NCI-H510A (cell line): Measurements from ENCODE around the gene VTA1.
A peak's percentile ranks its signal among the peaks of the same experiment; 100 is the strongest.
"Not testable (repeated sequence)": the region's sequence is repeated elsewhere in the genome, so short reads cannot be mapped to it uniquely, and the experiment has no call there.

ENCODE experiments used
- DNase-seq: peaks from one replicate; lab custom pipeline; 2025; lab: John Stamatoyannopoulos, UW

The VTA1 gene

DNA sequence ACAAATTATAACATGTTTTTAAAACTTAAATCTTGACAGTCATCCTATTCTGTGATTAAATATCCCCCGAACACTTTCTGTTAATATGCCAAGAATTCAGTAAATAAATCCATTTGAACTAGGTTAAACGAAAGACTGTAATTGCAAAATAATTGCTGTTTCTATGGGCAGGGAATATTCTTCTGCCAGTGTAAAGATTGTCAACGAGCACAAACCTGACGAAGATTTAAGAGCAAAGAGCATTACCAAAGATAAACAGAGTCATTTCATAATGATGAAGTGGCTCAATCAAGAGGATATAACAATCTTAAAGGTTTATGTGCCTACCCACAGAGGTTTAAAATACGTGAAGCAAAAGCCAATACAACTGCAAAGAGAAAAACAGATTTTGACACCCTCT is 78.5 kb downstream of the VTA1 start:
- DNase-seq: no peak

DNA sequence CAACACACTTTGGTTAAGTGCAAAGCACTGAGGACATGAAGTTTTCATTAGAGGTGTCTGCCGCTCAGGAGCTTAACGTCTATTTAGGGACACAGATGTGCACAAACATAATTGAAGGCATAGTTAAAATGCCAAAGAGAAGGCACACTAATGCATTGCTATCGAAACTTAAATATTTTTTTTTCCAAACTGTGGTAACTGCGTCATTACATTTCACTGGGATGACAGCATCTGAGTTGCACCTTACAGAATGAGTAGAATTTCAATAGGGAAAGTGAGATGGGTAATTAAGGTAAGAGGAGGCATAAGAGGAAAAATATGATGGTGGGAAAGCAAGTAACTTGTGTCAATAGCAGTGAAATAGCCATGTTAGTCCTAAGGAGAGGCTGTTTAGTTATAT is 79.7 kb downstream of the VTA1 start:
- DNase-seq: no peak

DNA sequence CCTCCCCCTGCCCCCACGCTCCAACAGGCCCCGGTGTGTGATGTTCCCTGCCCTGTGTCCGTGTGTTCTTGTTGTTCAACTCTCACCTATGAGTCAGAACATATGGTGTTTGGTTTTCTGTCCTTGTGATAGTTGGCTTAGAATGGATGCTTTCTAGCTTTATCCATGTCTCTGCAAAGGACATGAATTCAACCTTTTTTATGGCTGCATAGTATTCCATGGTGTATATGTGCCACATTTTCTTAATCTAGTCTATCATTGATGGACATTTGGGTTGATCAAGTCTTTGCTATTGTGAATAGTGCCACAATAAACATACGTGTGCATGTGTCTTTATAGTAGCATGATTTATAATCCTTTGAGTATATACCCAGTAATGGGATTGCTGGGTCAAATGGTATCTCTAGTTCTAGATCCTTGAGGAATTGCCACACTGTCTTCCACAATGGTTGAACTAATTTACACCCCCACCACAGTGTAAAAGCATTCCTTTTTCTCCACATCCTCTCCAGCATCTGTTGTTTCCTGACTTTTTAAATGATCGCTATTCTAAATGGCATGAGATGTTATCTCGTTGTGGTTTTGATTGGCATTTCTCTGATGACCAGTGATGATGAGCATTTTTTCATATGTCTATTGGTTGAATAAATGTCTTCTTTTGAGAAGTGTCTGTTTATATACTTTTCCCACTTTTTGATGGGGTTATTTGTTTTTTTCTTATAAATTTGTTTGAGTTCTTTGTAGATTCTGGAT is 82.6 kb downstream of the VTA1 start:
- not testable (repeated sequence) for DNase-seq

DNA sequence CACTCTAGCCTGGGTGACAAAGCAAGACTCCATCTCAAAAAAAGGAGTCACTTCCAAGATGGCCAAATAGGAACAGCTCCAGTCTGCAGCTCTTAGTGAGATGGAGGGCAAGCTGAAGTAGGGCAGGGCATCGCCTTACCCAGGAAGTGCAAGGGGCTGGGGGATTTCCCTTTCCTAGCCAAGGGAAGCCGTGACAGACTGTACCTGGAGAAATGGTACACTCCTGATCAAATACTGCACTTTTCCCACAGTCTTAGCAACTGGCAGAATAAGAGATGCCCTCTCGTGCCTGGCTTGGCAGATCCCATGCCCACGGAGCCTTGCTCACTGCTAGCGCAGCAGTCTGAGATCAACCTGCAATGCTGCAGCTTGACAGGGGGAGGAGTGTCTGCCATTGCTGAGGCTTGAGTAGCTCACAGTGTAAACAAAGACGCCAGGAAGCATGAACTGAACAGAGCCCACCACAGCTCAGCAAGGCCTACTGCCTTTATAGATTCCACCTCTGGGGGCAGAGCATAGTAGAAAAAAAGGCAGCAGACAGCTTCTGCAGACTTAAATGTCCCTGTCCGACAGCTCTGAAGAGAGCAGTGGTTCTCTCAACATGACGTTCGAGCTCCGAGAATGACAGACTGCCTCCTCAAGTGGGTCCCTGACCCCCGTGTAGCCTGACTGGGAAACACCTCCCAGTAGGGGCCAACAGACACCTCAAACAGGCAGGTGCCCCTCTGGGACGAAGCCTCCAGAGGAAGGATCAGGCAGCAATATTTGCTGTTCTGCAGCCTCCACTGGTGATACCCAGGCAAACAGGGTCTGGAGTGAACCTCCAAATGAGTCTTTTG is 85.4 kb downstream of the VTA1 start:
- peak; percentile 18 for DNase-seq

DNA sequence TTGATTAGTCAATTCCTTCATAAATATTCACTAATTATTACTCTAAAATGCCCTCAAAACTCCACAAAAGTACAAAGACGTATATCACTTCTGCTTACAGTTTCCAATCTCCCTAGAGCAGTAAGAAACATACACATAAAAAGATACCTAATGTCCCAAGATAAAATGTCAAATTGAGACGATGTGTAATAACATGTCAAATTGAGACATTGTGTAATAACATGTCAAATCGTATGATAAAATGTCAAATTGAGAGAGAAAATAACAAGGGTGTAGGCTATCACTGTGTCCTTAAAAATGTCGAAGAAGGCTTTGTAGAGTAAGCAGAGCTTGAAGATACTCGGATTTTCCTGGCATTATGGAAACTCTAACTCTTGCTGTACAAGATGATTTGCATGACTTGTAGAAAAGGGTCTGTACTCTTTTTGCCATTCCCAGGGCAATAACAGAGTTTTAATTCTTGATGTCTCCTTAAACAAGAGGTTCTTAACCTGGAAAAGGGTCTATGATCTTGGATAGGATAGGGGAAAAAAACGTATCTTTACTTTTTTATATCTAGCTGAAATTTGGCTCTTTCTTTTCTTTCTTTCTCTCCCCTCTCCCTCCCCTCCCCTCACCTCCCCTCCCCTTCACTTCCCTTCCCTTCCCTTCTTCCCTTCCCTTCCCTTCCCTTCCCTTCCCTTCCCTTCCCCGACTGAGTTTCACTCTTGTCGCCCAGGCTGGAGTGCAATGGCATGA is 87.1 kb downstream of the VTA1 start:
- no peak for DNase-seq

DNA sequence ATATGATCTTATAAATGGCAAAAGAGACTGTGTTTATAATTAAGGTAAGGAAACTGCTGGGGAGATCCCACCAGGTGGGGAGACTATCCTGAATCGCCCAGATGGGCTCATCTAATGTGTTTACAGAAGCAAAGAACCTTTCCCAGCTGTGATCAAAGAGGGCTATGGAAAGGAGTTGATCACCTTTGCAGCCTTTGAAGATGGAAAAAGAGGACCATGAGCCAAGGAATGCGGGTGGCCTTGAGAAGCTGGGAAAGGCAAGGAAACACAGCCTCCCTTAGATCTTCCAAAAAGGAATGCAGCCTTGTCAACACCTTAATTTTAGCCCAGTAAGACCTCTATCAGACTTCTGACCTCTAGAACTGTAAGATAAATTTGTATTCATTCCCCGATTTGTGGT is 88.2 kb downstream of the VTA1 start:
- no peak for DNase-seq

DNA sequence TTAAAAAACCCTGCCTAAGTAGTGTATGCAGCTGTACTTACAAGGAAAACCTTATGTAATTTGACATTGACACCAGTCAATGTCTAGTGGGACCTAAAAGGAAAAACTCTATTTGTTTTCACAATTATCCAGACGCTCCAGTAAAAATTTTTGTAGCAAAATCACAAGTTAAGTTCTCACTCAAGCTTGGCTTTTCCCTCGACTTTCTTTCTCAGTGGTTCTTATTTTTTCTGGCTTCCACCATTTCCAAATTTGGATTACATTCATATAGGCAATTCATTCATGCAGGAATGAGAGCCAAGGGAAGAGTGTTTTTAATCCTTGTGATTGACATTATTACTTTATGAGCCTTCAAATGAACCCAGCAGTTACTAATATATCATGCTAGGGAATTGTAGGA is 88.7 kb downstream of the VTA1 start:
- no peak for DNase-seq

DNA sequence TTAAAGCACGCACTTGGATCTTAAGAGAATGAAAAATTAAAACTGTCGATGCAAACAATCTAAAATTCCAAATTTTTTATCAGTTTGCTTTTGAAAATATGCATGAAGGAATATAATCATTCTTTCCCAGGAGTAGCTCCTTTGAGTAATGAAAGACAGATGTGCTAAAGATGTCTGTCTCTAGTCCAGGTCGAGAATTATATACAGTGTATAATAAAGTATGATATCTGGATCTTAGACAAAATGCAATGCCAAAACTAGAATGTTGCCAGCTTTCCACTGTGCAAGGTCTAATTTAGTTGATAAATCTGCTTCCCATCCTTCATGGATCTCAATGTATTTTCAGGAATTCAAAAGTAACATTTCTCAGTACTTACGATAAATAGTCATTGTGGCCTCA is 89.6 kb downstream of the VTA1 start:
- no peak for DNase-seq

DNA sequence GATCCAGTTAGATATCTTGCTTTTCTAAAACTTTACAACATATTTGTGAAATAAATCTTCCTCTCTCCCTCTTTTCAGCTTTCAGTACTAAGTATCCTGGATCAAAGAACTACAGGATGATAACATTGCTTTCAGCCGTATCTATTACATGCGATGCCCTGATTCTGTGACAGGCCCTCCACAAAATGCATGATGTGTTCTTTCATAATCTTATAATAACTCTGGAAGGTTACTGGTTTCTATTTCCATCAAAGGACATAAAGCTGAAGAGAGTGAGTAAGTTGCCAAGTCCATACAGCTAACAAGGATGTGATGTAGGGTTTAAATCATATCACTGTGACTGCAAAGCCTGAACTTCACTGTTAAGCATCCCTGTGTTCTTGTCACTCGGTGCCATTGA is 91.8 kb downstream of the VTA1 start:
- DNase-seq: no peak

DNA sequence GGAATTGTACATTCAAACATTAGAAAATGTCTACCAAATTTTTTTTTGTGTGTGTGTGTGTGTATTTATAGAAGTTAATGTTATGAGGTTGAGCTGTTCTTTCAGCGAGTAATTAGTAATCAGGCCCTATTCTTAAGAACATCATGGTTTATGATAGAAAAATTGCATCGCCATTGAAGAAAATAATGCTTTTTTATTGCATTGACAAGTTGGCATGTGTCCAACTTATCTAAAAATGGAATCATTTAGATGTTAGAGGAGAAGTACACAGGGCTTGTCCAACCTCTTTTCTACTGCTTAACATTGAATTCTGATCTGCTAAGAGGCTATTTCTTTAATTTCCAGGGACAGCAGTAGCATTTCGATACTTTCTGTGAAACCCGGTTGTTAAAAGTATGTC is 93.1 kb downstream of the VTA1 start:
- DNase-seq: no peak

DNA sequence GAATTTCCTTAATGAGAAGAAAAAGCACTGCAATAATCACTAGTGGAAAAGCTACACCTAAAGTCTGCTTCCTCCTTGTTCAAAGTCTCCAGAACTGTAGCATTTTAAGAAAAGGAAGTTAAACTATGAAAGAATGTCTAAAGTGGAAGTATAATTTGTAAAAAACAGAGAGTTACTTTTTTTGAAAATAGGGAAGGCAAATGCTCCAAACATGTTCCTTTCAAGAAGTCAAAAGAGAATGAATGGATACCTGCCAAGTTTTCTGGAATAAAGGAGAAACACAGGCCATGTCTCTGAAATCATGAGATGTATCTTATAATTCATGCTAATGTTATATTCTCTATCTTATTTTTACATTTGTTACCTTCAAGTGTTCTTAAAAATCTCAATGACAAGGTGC is 94.0 kb downstream of the VTA1 start:
- DNase-seq: no peak

DNA sequence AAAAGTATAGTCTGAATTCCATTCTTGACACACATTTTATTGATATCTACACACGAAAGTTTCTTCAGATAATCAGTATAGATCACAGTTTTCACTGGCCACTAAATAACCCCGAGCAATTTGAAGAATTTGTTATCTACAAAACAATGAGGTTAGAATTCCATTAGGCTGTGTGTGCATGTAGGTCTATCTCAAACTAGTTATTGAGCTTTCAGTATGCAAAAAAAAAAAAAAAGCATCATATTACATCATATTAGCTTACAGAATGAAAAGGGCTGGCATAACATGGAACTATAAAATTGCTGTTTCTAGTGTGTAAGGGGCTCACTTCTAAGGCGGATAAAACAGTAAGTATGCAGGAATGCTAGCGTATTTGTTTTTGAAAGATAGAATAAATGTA is 95.2 kb downstream of the VTA1 start:
- DNase-seq: no peak

DNA sequence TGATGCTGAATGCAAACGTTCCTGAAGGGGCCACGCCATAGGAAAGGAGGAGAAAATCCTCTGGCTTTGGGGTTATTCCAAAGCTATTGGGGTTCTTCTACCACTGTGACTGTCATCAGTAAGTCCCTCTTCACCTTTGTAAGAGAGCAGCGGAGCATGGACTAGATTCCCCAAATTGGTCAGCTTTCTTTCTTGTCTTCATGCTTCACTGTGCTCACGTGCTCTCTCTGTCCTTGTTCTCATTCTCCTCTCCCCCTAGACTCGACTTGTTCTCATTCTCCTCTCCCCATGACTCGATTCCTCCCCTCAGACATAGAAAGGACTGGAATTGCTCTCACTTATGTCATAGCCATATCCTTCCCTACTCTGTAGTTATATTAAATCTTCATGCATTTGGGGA is 99.9 kb downstream of the VTA1 start:
- DNase-seq: no peak

DNA sequence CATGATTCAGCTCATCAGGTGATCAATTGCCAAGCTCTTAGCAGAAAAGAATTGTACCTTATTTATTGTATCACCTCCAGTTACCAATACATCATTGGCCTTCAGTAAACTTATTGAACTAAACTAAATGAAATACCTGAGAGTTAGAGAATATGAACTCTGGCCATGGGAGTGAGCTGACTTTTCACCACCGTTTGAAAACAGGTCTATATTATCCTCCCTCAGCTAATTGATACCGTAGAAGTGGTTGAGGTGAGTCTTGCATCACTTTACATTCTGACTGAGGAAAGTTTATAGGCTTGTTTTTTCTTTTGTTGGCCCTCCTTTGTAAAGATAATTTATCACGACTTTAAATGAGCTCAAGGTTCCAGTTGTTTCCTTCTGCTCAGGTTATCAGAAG is 102.2 kb downstream of the VTA1 start:
- DNase-seq: no peak

DNA sequence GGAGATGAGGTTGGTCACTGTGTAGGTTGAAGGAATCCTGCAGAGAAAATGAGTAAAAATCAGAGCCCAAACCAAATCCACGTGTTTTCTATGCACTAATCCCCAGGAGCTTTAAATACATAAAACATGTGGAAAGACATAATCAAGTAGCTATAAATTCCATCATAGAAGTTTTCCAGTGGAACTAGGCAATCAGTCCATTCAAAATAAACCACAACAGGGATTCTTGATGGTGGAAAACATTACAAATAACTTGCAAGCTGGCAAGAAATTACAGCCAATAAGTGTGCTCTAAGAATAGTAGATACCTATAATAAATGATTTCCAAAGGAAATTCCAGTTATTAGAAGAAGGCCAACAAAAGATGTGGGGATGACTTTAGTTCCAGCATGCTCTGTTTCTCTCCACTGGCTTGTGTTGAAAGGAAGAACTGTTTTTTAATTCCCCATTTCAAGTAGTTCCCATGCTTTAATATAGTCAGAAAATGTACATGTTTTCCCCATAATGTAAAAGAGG is 104.9 kb downstream of the VTA1 start:
- DNase-seq: no peak

DNA sequence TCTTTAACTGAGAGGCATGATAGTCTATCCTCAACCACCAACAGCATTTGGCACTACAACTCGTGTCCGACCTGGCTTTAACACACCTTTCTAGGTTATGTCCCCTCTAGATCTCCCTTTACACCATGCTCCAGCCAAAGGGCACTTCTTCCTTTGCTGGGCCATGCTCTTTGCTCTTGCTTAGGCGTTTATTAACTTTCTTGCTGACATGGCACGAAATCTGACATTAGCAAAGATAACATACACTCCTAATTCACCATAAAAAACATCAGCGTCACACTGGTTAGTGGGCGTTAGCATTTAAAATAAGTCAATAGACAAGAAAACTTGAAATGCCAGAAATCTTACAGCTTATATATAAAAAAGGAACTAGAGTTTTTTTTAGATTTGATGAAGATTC is 107.5 kb downstream of the VTA1 start:
- DNase-seq: no peak

DNA sequence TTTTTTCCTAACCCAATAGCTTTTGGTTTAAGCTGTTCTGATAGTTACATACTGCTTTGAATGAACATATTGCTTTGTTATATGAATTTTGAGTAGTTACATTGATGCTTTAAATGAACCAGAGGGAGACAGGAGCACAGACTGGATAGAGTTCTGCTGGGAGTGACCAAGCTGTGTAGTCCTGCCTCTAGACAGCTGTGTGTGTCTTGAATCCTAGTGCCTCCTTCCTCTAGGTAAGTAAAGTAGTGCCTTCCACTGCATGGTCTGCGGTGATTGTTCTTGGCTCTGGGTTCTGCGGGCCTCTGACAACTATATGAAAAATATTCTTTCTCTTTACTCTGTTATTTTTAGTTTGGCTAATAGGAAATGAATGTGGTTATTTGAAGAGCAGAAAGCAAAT is 108.7 kb downstream of the VTA1 start:
- DNase-seq: no peak

DNA sequence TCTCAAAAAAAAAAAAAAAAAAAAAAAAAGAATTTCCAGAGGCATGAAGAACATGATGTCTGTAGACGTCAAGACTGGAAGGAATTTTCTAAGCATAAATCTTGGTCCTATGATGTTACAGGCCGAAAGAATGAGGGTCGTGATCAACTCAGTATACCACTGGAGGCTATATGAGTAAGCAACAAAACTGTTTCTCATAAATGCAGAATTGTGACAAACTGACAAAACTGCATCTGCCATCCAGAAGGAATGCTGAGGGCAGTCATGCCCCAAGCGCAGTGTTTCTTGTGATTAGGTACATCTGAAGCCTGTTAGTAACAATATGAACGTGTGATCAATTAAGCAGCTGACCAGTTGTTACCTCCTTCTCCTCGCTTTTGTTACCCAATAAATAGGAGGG is 111.2 kb downstream of the VTA1 start:
- no peak for DNase-seq

DNA sequence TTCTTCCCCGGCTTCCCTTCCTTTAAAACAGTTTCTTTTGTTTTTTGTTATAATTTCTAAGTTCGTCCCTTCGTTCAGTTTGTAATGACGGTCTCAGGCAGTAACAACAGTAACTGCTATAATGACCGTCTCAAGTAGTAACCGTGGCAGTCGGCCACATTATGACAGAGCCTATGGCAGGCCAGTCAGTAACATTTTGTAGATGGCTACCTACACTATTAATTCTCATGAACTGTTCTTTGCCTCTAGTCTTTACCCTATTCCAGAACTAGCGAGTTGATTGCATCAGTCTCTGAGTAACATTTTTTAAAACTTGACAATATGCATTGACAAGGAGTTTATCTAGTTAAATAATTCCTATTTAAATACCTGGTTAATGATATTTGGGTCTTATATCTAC is 111.7 kb downstream of the VTA1 start:
- DNase-seq: no peak

DNA sequence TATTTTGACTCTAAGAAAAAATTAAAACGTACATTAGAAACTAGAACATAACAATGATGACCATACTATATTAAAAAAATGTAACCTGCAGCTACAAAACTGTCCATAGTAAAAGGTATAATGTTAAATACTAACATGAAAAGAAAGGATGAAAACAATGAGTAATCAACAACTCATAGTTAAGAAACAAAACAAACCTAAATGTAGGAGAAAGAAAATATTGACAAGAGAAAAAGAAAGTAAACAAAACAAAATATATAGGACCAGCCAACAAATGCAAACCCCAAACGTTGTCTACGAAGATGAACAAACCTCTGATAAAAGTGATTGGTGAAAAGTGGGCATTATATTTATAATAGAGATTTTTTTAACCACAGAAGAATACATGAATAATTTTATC is 113.7 kb downstream of the VTA1 start:
- DNase-seq: no peak

DNA sequence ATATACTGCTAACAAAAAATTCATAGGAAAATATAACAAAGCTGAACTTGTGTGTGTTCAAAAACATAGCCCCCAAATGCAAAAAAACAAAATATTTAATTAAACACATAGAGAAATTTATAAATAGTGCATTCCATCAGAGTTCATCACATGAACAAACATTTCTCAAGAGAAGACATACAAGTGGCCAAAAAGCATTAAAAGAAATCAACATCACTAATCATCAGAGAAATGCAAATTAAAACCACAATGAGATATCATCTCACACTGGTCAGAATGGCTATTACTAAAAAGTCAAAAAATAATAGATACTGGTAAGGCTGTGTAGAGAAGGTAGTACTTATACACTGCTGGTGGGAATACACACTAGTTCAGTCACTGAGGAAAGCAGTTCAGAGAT is 115.2 kb downstream of the VTA1 start:
- no peak for DNase-seq

DNA sequence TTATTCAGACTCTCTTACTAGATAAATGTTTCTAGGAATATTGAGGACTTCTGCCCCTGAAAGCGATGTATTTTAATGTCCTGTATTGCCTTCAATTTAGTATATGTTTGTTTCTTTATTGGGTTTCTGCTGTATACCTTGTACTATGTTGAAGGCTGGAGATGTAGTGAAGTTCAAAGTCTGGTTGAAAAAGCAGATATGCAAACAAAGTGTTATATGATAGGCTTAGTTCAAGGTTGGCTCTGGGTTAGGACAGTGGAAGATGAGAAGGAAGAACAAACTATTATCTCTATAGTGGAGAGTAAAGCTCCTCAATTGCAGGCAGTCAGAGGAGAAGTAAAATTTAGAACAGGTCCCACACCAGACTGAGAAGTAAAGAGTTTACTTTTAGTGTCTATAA is 118.4 kb downstream of the VTA1 start:
- no peak for DNase-seq

DNA sequence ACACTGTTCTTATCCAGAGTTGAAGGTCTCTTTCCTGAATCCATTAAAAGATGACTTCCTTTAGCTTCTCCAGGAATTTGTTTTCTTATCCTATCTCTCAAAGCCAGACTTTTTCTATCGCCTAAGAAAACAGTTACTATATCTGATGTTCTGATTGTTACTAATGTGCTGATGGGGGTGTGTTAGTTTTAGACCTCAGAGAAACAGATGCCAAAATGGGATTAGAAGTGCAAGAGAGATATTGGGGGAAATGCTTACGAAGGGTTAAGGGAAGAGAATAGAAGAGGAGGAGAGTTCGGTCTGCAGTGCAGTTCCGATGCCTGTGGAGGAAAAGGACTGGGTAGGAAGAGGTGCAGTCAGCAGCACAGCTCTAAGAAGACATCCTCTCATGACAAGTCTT is 119.0 kb downstream of the VTA1 start:
- DNase-seq: no peak
